GM18873 (cell line): ENCODE data around the gene AK4.

Experiments used
- ATAC-seq: cut with Tn5 transposase; IDR thresholded peaks from one replicate; pipeline ENCODE4 v1.9.1; 2021; ENCODE audit warnings: mild to moderate bottlenecking, moderate library complexity, moderate number of reproducible peaks; ENCODE audit not compliant: unreplicated experiment, low FRiP score

AK4 gene

DNA sequence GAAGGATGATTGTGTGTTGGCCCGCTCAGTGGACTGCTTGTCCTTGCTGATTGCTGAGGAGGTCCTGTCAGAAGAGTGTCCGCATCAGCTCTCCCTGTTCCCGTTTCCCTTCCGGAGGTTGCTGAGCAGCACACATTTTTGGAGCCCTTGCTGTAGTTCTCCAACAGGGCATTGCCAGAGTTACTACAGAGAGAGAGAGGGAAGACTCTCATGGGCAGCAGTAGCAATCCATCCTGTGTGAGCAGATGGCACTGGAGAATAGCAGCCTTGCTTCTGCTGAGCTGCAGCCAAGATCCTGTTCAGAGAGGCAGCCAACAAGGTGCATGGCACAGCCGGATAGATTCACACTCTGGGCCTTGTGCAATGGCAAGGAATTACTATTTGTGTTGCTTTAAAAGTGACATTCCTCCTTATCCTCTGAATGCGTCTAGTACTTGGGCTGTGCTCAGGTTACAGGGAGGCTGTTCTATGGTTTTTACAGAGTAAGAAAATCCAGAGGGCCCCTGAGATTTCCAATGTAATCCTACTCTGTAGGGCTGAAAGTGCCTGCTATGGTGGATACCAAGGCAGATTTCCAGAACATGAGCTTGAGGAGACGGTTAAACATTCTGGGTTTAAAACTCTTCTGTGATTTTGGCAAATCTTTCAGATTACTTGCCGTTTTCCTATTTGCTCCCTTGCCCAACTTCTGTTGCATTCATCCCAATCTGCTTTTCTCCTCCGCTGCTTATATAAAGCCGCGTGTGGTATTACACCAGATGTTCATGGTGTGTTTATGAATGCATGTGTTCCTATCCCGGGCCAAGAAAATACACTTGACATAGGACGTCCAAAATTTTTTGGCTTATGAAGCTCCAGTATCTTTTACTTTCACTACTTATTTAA is 27.4 kb downstream of the AK4 start:
- no peak for ATAC-seq

- ATAC-seq: no peak
These were observed 28.1 kb downstream of the AK4 start for GRCh38 chr1:65176056-65176450.

DNA sequence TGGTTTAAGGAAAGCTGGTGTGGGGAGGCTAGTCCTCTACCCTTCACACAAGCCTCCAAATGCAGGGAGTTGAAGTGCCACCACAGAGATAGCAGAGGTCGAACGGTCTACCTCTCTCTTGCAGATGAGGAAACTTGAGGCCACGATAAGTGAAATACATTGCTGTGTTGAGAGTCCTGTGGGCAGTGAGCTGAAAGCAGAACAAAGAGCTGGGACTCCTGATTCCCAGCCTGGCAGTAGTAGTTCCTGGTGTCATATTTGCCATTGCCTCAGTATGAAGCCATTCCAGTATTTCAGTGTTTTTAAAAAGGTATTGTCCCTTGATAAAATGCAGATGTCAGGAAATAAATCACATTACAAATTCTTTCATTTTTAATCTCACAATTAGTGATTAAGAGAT is 28.6 kb downstream of the AK4 start:
- ATAC-seq: no peak

GRCh38 chr1:65177457-65177856 is 29.5 kb downstream of the AK4 start:
- no peak for ATAC-seq

DNA sequence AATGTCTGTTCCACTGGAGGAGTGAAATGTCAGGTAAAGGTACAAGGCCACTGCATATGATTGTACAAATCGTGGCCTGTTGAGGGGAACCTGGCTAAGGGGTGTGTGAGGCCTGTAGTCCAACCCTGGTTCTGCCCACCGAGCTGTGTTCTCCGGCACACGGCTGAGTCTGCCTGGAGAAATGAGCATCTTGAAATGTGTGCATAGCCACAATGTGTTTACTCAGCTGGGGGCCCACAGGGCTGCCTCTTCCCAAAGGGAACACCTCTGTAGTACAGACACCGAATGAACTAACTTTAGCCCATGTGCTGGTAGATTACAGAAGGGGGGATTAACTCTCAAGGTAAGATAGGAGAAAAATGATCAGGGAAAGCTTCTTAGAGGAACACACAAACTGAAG is 30.2 kb downstream of the AK4 start:
- no peak for ATAC-seq

- ATAC-seq: no peak
These were observed 31.1 kb downstream of the AK4 start for GRCh38 chr1:65179148-65179547.

DNA sequence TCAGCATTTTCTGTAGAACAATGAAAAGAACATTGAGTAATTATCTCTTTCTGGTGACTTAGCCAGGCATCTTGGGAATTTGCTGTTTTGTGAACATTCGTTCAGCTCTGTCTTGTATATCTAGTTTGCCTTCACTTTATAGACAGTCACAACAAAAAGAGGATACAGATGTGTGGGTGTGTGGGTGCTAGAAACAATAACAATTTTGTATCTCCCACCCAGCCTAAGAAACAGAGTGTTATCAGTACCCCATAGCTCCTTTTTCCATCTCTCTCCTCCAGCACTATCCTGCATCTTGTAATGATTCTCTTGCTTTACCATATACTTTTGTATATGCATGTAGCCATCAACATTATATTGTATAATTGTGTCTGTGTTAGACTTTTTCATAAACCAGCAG is 33.0 kb downstream of the AK4 start:
- no peak for ATAC-seq

GRCh38 chr1:65182658-65183268 is 34.8 kb downstream of the AK4 start:
- no peak for ATAC-seq

GRCh38 chr1:65189576-65190115 is 41.6 kb downstream of the AK4 start:
- ATAC-seq: no peak

- no peak for ATAC-seq
These were observed 42.2 kb downstream of the AK4 start for GRCh38 chr1:65190229-65190628.

- no peak for ATAC-seq
These were observed 45.2 kb downstream of the AK4 start for GRCh38 chr1:65193129-65193695.

DNA sequence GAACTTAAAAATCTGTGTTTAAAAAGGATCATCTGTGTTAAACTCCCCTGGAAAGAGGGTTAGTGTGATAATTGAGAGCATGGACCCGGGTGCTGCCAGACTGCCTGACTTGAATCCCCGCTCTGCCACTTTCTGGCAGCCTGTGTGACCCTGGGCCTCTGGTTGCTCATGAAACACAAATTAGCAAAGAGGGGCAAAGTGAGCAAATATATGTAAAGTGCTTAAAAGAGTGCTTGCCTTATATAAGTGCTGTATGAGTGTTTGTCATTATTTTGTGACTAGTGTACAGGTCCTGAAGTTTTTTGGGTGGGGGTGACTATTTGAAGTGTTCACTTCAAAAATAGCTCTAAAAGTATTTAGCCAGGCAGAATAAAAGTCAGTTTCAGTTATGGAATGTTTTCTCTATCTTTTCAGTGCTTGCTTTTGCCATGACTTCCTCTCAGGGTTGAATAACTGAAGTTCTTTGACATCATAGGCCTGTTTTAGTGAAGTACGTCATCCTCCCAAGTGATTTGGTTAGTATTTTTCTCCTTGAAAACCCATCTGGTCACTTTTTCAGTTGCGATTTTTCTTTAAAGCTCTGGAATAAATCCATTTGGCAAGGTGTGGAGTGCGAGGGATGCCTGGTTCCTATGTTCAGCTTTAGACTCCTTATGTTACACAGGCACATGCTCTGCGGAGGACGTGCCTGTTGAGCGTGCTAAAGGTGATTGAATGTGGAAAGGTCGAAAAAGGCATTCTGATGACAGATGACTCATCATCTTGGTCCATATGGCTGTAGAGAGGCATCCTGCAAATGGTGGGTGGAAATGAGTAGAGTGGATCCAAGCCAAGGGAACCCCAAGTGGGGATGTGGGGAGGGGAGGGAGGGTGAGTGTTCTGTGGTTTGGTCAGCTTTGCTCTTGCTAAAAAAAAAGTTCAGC is 47.8 kb downstream of the AK4 start:
- ATAC-seq: no peak

GRCh38 chr1:65196926-65197325 is 48.9 kb downstream of the AK4 start:
- ATAC-seq: no peak

DNA sequence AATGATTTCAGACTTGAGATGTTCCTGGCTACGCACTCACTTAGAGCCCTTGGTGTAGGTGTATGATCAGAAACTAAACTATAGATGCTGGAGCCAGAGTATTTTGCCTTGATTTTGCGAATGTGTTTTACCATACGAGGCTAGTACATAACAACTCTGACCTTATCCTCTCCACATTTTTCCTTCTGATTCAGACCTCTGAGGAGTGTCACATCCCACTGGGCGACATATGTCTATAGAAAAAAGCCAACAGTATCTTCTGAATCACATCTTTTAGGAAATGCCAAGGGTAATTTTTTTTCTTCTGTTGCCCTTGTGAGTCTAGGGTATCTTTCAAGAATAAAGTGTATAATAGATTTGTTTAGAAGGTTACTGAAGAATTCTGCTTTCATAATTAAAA is 49.6 kb downstream of the AK4 start:
- ATAC-seq: no peak

DNA sequence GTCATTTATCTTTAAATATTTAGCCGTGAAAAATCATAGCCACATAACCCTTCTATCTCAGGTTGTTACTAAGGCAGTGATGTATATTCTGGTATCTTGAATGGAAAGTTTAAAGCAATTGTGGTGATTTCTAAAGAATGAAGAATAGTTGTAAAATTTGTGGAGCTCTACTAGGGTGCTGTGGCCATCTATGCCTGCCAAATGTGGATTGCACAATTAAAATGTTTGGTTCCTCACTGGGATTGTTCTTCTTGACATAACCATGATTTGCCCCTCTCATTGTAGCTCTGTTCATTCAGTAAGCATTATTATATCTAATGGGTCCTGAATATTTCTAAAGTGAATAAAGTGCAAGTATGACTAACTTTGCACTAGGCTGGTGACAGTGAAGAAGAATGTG is 50.1 kb downstream of the AK4 start:
- no peak for ATAC-seq

- ATAC-seq: no peak
These were observed 52.4 kb downstream of the AK4 start for GRCh38 chr1:65200411-65200810.

DNA sequence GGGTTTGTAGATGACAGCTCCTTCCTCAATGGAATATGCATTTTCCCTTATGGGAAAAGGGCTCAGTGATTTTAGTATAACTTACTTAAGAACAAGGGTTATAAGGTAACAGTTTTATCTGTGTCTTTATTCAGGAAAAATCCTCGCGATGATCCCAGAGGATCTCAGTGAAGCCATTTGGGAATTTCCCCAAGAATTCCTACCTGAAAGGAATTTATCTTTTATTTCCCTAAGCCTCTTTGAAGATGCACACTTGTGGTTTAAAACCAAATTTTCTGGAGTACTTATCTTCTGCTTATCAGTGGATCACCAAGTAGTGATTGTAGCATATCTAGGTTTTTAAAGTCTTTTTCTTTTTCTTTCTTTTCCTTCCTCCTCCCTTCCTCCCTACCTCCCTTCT is 58.8 kb downstream of the AK4 start:
- no peak for ATAC-seq

- peak; percentile 74 for ATAC-seq
These were observed 59.3 kb downstream of the AK4 start for GRCh38 chr1:65207317-65207716.

DNA sequence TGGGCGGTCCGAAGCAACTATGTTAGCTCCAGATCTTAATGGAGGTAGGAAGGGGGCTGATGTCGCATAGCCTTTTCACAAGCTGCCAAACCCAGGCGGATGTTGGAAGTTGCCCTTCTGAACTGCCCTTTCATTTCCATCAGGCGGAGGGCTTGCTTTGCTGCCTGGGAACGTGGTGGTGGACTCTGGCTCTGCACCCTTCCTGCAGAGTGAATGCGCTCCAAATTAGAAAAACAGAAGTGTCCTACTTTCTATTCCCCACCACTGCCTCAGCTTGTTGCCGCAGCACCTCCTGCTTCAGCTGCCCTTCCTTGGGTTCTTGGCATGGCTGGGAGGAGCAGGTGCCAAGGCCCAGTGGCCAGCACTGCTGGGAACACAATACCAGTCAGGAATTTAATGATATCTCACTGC is 60.6 kb downstream of the AK4 start:
- ATAC-seq: no peak
